Measurements from ENCODE around the gene PRKCH. TPM values are rescaled to one million over a fixed set of nuclear protein-coding genes. Genes with fewer than 3 reads are reported as not detected.

The PRKCH gene
- total RNA-seq, 1 donor from 2014 or later = 19.1 TPM

DNA sequence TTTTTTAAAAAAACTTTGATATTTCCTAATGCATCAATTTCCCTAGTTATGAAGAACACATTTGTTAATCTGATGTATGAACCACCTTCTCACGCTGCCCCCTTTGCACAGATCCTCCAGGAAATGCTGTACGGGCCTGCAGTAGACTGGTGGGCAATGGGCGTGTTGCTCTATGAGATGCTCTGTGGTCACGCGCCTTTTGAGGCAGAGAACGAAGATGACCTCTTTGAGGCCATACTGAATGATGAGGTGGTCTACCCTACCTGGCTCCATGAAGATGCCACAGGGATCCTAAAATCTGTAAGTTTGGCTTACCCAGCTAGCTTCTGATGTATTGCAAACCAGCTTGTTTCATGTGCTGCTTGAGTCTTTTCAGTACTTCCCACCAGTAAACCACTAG is 208.9 kb downstream of the PRKCH start:
- no peak overlapping the region for H3K27ac Mint-ChIP-seq
- H3K27me3 Mint-ChIP-seq = no peaks in the 10 kb centered on the region
- H3K4me3 Mint-ChIP-seq = no peak overlapping the region
- peaks cover 29% of the 10 kb centered on the region for H3K4me1 Mint-ChIP-seq (ENCODE audit: unreplicated experiment)
- TF ChIP-seq, protein P1, sequence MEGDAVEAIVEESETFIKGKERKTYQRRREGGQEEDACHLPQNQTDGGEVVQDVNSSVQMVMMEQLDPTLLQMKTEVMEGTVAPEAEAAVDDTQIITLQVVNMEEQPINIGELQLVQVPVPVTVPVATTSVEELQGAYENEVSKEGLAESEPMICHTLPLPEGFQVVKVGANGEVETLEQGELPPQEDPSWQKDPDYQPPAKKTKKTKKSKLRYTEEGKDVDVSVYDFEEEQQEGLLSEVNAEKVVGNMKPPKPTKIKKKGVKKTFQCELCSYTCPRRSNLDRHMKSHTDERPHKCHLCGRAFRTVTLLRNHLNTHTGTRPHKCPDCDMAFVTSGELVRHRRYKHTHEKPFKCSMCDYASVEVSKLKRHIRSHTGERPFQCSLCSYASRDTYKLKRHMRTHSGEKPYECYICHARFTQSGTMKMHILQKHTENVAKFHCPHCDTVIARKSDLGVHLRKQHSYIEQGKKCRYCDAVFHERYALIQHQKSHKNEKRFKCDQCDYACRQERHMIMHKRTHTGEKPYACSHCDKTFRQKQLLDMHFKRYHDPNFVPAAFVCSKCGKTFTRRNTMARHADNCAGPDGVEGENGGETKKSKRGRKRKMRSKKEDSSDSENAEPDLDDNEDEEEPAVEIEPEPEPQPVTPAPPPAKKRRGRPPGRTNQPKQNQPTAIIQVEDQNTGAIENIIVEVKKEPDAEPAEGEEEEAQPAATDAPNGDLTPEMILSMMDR (conservative IDR thresholded peaks at IDR 0.05) = no peak
- no peaks in the 10 kb centered on the region for H3K9me3 Mint-ChIP-seq
- peaks cover 3% of the 10 kb centered on the region for H3K36me3 Mint-ChIP-seq
- DNase-seq (ENCODE audit: extremely low spot score, unreplicated experiment) = no peak

DNA sequence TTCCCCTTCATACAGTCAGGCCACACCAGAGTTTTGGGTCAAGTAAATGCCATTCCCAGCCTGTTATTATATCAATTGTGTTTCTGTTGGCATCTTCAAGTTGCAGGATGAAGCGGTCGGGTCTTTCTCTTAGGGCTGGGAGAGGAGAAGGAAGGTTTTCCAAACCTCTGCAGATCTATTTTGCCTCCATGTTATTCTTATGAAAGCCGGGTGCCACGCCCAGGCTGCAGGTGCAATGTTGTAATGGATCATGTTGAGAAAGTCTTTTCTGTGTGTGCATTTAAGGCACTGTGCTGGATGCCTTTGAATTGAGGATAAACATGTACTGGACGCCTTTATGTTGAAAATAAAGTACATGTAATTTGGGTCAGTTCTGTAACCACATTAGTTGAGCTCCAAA is 209.5 kb downstream of the PRKCH start:
- Mint-ChIP-seq H3K4me1 (ENCODE audit: unreplicated experiment) (peaks cover 30% of the 10 kb centered on the region), H3K27me3 (no peaks in the 10 kb centered on the region), H3K4me3 (no peak overlapping the region), H3K9me3 (no peaks in the 10 kb centered on the region), H3K36me3 (peaks cover 5% of the 10 kb centered on the region), H3K27ac (no peak overlapping the region)
- no peak for DNase-seq (ENCODE audit: extremely low spot score, unreplicated experiment)
- TF ChIP-seq, protein P1 (conservative IDR thresholded peaks at IDR 0.05) = no peak

DNA sequence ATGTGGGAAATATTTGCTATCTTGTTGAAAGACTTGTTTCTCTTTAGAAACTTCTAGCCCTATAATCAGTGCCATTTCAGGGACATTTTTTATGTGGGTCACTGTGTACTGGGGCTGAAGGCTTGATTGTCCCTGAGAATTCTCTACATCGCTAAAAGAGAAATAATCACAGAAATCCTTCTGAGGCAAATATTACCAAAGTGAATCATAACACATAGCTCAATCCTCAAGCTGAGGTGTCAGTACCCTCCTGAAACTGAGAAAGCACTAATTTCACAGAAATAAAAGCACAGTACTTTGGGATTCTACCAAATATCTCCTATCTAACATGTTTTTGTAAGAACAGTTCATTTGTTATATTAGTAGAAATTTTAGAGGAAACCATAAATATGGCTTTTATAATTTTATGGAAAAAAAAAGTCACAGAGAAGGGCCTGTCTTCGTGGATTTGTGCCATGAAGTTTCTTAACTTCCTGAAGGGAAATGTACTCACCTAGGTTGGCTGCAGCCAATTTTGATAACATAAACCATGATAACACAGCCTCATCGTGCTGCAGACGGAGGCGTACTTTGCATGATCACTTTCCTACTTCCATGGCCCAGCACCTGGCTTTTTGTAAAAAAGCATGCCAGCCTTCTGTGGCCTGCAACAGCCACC is 210.2 kb downstream of the PRKCH start:
- H3K4me3 Mint-ChIP-seq = no peak overlapping the region
- H3K27ac Mint-ChIP-seq = no peak overlapping the region
- peaks cover 5% of the 10 kb centered on the region for H3K36me3 Mint-ChIP-seq
- H3K4me1 Mint-ChIP-seq (ENCODE audit: unreplicated experiment) = peaks cover 31% of the 10 kb centered on the region
- H3K9me3 Mint-ChIP-seq = no peaks in the 10 kb centered on the region
- DNase-seq (ENCODE audit: extremely low spot score, unreplicated experiment) = no peak
- TF ChIP-seq, protein P1 (conservative IDR thresholded peaks at IDR 0.05) = no peak
- H3K27me3 Mint-ChIP-seq = no peaks in the 10 kb centered on the region

DNA sequence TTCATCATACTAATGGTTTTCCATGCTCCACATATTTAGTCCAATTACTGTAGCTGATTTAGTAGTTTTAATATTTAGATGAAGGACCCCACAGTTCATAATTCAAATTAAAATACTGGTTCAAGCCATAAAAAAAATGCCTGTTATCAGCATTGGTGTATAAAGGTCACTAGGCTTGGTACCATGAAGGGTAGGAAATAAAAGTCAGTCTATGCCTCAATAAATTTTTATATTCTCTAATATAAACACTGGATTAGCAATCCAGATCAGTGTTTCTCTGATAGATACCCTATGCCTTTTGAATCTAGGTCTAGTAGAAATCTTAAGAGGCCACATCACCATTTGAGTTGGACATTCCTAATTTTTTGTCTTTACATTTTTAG is 210.7 kb downstream of the PRKCH start:
- Mint-ChIP-seq H3K4me1 (ENCODE audit: unreplicated experiment) (peaks cover 34% of the 10 kb centered on the region), H3K27ac (no peak overlapping the region), H3K27me3 (no peaks in the 10 kb centered on the region), H3K4me3 (no peak overlapping the region), H3K9me3 (no peaks in the 10 kb centered on the region), H3K36me3 (peaks cover 5% of the 10 kb centered on the region)
- DNase-seq (ENCODE audit: extremely low spot score, unreplicated experiment) = no peak
- TF ChIP-seq, protein P1 (conservative IDR thresholded peaks at IDR 0.05) = no peak

DNA sequence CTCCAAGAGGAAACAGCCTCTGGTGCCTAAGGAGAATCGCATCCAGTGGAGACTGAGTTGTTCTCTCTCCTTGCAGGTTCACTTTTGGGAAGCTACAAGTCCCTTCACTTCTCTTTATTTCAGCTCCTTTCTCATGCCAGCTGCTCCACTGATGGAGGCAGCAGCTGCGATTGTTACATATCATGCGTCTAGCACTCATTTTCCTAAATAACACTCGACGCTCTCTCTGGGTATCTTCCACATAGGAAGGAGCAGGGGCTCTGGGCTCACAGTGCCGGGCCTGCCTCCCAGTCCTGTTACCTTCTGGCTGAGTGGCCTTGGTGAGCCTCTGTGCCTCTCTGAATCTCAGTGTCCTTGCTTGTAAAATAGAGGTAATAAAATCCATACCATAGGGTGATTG is 211.4 kb downstream of the PRKCH start:
- TF ChIP-seq, protein P1 (conservative IDR thresholded peaks at IDR 0.05) = no peak
- no peak for DNase-seq (ENCODE audit: extremely low spot score, unreplicated experiment)
- Mint-ChIP-seq H3K27ac (no peak overlapping the region), H3K36me3 (peaks cover 5% of the 10 kb centered on the region), H3K4me1 (ENCODE audit: unreplicated experiment) (peaks cover 34% of the 10 kb centered on the region), H3K4me3 (no peak overlapping the region), H3K27me3 (no peaks in the 10 kb centered on the region), H3K9me3 (no peaks in the 10 kb centered on the region)

Data from type B pancreatic cell (in vitro differentiated cells).